ENCODE measurements around the gene MARK4. TPM values are rescaled to one million over a fixed set of nuclear protein-coding genes. Genes with fewer than 3 reads are reported as not detected.

The MARK4 gene
- total and polyA plus RNA-seq, 2 experiments from 2014 or later, result 16.6 to 38.6 TPM

GRCh38 chr19:45321848-45322247 lies 70.8 kb downstream of the MARK4 start:
- H3K9me3 Mint-ChIP-seq, result no peaks in the 10 kb centered on the region; the same call in 2 of the 3 replicates
- H3K4me1 Mint-ChIP-seq, result peaks cover 14% of the 10 kb centered on the region
- H3K9me2 ChIP-seq (ENCODE audit: insufficient read depth), result no peaks in the 10 kb centered on the region
- H3K27me3 ChIP-seq (ENCODE audit: insufficient read depth), result peaks cover 45% of the 10 kb centered on the region
- H3K27me3 Mint-ChIP-seq (ENCODE audit: insufficient read depth, low read depth, poor library complexity), result peaks cover 44% of the 10 kb centered on the region
- no peak for TF ChIP-seq STAT1 (IDR thresholded peaks at IDR 0.05; ENCODE audit: unreplicated experiment)
- no peak for TF ChIP-seq EZH2 (IDR thresholded peaks at IDR 0.05; ENCODE audit: low read depth, unreplicated experiment)
- no peak for TF ChIP-seq ZNF114 (CRISPR knock-in tag; IDR thresholded peaks at IDR 0.05)
- no peak for TF ChIP-seq NANOG (IDR thresholded peaks at IDR 0.05; ENCODE audit: borderline replicate concordance)
- no peak for TF ChIP-seq CTCF (conservative IDR thresholded peaks at IDR 0.05; ENCODE audit: low read depth in 2 of 2)
- no peak for TF ChIP-seq ZNF331 (CRISPR knock-in tag; IDR thresholded peaks at IDR 0.05; ENCODE audit: low read depth)
- no peak for TF ChIP-seq JUNB (IDR thresholded peaks at IDR 0.05; ENCODE audit: unreplicated experiment)
- TF ChIP-seq, protein P1, sequence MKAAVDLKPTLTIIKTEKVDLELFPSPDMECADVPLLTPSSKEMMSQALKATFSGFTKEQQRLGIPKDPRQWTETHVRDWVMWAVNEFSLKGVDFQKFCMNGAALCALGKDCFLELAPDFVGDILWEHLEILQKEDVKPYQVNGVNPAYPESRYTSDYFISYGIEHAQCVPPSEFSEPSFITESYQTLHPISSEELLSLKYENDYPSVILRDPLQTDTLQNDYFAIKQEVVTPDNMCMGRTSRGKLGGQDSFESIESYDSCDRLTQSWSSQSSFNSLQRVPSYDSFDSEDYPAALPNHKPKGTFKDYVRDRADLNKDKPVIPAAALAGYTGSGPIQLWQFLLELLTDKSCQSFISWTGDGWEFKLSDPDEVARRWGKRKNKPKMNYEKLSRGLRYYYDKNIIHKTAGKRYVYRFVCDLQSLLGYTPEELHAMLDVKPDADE (IDR thresholded peaks at IDR 0.05), result no peak
- no peak for TF ChIP-seq EZH2phosphoT487 (IDR thresholded peaks at IDR 0.05; ENCODE audit: unreplicated experiment)
- TF ChIP-seq CREB1 (CRISPR knock-in tag; IDR thresholded peaks at IDR 0.05; ENCODE audit: low read depth), result no peak
- no peak for TF ChIP-seq ZNF462 (CRISPR knock-in tag; IDR thresholded peaks at IDR 0.05)
- TF ChIP-seq POLR2AphosphoS5 (IDR thresholded peaks at IDR 0.05; ENCODE audit: low read depth), result no peak
- TF ChIP-seq REST (IDR thresholded peaks at IDR 0.05; ENCODE audit: unreplicated experiment), result no peak
- no peak overlapping the region for H3K4me2 ChIP-seq
- no peak overlapping the region for H3K4me3 ChIP-seq
- H3K4me3 Mint-ChIP-seq, result no peak overlapping the region
- no peak for ATAC-seq
- DNase-seq (ENCODE audit: low spot score), result no peak
- H3K36me3 Mint-ChIP-seq (ENCODE audit: low read depth), result no peaks in the 10 kb centered on the region
- H2AFZ ChIP-seq, result no peak overlapping the region
- no peaks in the 10 kb centered on the region for H4K20me1 ChIP-seq (replicated peaks; ENCODE audit: insufficient read depth)
- no peak overlapping the region for H3K27ac ChIP-seq (ENCODE audit: low read depth)
- H3K4me1 ChIP-seq (ENCODE audit: insufficient read depth), result peaks cover 18% of the 10 kb centered on the region
- peaks cover 19% of the 10 kb centered on the region; the same call in 1 of the 2 replicates for H3F3A ChIP-seq (replicated peaks; ENCODE audit: low read depth)
- no peak overlapping the region for H3K27ac Mint-ChIP-seq
- H3K79me2 ChIP-seq (replicated peaks; ENCODE audit: insufficient read depth), result no peaks in the 10 kb centered on the region
- H3K36me3 ChIP-seq (ENCODE audit: insufficient read depth), result no peaks in the 10 kb centered on the region
